Spleen (tissue), 7 donors: ENCODE results near the gene MTMR3.

Source experiments
- POLR2A ChIP-seq, 3 donors: fragments of 450-650 bp; IDR thresholded peaks; one replicate each; pipeline ENCODE4 v1.5.1; 2017; ENCODE audit warnings: antibody characterized with exemption in 3 of 3, mild to moderate bottlenecking in 1 of 3
- POLR2AphosphoS5 ChIP-seq, 3 donors: sonication (generic); formaldehyde crosslinking; IDR thresholded peaks; one replicate each; pipeline ENCODE4 v1.5.1; 2017; ENCODE audit warnings: antibody characterized with exemption in 3 of 3
- TF ChIP-seq, protein P1 (sequence below), 11 experiments: fragments of 200-600 bp in 7 of 11; fragments of 450-650 bp in 4 of 11; sonication (generic) in 4 of 11; IDR thresholded peaks in 8 of 11; conservative IDR thresholded peaks in 3 of 11; 1 replicate in 7 of 11; 2 replicates in 4 of 11; pipeline versions ENCODE4 v1.4.0 to v1.8.0; 2016 to 2021; ENCODE audit warnings: antibody characterized with exemption in 11 of 11, inconsistent platforms in 4 of 11, mild to moderate bottlenecking in 1 of 11
- donor health status: DM: no; HTN: no; CAD: no; lungs with moderate emphysema.
- donor health status: DM: no; HTN: no; CAD: no.
- donor health status: DM: no; HTN: no; CAD: no.

DNA sequence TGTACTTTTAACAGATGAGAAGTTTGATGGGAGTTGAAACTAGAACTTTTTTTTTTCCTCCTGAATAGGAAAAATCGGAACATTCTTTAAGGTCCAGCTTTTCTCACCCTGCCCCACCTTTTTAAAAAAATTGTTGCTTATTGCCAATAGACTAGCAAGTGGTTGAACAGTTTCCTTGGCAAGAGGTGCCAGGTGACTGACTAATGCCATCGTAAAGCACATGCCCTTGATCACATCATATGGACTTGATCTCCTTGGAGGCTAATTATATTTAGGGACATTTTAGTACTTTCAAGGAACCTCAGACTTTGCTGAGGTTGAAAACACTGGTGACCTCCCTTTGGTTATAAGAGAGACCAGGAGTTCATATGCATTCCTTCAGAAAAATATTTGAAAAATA, 57.6 kb downstream of the MTMR3 start:
- no peak for TF ChIP-seq POLR2A (IDR thresholded peaks at IDR 0.05)
- TF ChIP-seq, protein P1, sequence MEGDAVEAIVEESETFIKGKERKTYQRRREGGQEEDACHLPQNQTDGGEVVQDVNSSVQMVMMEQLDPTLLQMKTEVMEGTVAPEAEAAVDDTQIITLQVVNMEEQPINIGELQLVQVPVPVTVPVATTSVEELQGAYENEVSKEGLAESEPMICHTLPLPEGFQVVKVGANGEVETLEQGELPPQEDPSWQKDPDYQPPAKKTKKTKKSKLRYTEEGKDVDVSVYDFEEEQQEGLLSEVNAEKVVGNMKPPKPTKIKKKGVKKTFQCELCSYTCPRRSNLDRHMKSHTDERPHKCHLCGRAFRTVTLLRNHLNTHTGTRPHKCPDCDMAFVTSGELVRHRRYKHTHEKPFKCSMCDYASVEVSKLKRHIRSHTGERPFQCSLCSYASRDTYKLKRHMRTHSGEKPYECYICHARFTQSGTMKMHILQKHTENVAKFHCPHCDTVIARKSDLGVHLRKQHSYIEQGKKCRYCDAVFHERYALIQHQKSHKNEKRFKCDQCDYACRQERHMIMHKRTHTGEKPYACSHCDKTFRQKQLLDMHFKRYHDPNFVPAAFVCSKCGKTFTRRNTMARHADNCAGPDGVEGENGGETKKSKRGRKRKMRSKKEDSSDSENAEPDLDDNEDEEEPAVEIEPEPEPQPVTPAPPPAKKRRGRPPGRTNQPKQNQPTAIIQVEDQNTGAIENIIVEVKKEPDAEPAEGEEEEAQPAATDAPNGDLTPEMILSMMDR (IDR thresholded peaks at IDR 0.05 in 8 of 11, conservative IDR thresholded peaks at IDR 0.05 in 3 of 11): no peak
- TF ChIP-seq POLR2AphosphoS5 (IDR thresholded peaks at IDR 0.05): no peak
